RWPE2 (cell line): ENCODE measurements around the gene CAPN2.
"Not testable (repeated sequence)": the region's sequence is repeated elsewhere in the genome, so short reads cannot be mapped to it uniquely, and the experiment has no call there.

ENCODE experiments used
- ATAC-seq: fragments of 200-7000 bp; cut with Tn5 transposase; 3 replicates; pipeline ENCODE4 v1.9.1; 2021; ENCODE audit warnings: low read depth
- DNase-seq: peaks from one replicate; pipeline ENCODE4 v3.0.0-alpha.2; 2020; ENCODE audit warnings: low spot score
- H3K27ac ChIP-seq: fragments of 450-650 bp; 2 replicates; pipeline ENCODE4 v1.5.1; 2017; ENCODE audit warnings: mild to moderate bottlenecking; ENCODE audit not compliant: poor library complexity, severe bottlenecking
- H3K27me3 ChIP-seq: fragments of 250-450 bp; sonication (Bioruptor Pico); 2 replicates; pipeline ENCODE4 v1.5.1; 2021; ENCODE audit warnings: mild to moderate bottlenecking, moderate library complexity; ENCODE audit not compliant: insufficient read depth, poor library complexity, severe bottlenecking
- H3K36me3 ChIP-seq: fragments of 250-450 bp; sonication (Bioruptor Pico); 2 replicates; pipeline ENCODE4 v1.5.1; 2020; ENCODE audit warnings: low read depth, mild to moderate bottlenecking, moderate library complexity
- H3K4me1 ChIP-seq: fragments of 250-450 bp; sonication (Bioruptor Pico); 2 replicates; pipeline ENCODE4 v1.5.1; 2021; ENCODE audit warnings: mild to moderate bottlenecking, moderate library complexity; ENCODE audit not compliant: insufficient read depth, poor library complexity, severe bottlenecking
- H3K4me3 ChIP-seq: fragments of 250-450 bp; sonication (Bioruptor Pico); 2 replicates; pipeline ENCODE4 v1.5.1; 2021; ENCODE audit warnings: mild to moderate bottlenecking, moderate library complexity; ENCODE audit not compliant: severe bottlenecking
- H3K9me3 ChIP-seq: fragments of 250-450 bp; sonication (Bioruptor Pico); 2 replicates; pipeline ENCODE4 v1.5.1; 2021; ENCODE audit warnings: mild to moderate bottlenecking, moderate library complexity; ENCODE audit not compliant: severe bottlenecking
- TF ChIP-seq, protein P1 (sequence below): fragments of 450-650 bp; IDR thresholded peaks from one replicate; pipeline ENCODE4 v1.5.1; 2017; ENCODE audit warnings: mild to moderate bottlenecking, moderate library complexity; ENCODE audit not compliant: poor library complexity, severe bottlenecking

CAPN2 gene

GRCh38 chr1:223803211-223803610, 90.9 kb downstream of the CAPN2 start:
- ATAC-seq, result no peak
- H3K27me3 ChIP-seq, result no peaks in the 10 kb centered on the region
- no peaks in the 10 kb centered on the region for H3K4me1 ChIP-seq
- no peak for DNase-seq
- no peaks in the 10 kb centered on the region for H3K9me3 ChIP-seq
- no peak overlapping the region for H3K4me3 ChIP-seq
- TF ChIP-seq, protein P1, sequence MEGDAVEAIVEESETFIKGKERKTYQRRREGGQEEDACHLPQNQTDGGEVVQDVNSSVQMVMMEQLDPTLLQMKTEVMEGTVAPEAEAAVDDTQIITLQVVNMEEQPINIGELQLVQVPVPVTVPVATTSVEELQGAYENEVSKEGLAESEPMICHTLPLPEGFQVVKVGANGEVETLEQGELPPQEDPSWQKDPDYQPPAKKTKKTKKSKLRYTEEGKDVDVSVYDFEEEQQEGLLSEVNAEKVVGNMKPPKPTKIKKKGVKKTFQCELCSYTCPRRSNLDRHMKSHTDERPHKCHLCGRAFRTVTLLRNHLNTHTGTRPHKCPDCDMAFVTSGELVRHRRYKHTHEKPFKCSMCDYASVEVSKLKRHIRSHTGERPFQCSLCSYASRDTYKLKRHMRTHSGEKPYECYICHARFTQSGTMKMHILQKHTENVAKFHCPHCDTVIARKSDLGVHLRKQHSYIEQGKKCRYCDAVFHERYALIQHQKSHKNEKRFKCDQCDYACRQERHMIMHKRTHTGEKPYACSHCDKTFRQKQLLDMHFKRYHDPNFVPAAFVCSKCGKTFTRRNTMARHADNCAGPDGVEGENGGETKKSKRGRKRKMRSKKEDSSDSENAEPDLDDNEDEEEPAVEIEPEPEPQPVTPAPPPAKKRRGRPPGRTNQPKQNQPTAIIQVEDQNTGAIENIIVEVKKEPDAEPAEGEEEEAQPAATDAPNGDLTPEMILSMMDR, result no peak
- no peak overlapping the region for H3K27ac ChIP-seq
- peaks cover 15% of the 10 kb centered on the region; the same call in 1 of the 2 replicates for H3K36me3 ChIP-seq

- not testable (repeated sequence) for H3K4me3 ChIP-seq, DNase-seq, H3K36me3 ChIP-seq, H3K9me3 ChIP-seq, H3K27ac ChIP-seq, H3K27me3 ChIP-seq, ATAC-seq, H3K4me1 ChIP-seq
These were observed 97.6 kb downstream of the CAPN2 start for GRCh38 chr1:223809905-223810304.

GRCh38 chr1:223810586-223810985, 98.2 kb downstream of the CAPN2 start:
- Histone ChIP-seq H3K4me1 (peaks cover 1% of the 10 kb centered on the region), H3K36me3 (peaks cover 6% of the 10 kb centered on the region; the same call in 1 of the 2 replicates), H3K9me3 (no peaks in the 10 kb centered on the region), H3K27me3 (no peaks in the 10 kb centered on the region), H3K4me3 (no peak overlapping the region), H3K27ac (no peak overlapping the region)
- ATAC-seq, result no peak
- TF ChIP-seq, protein P1, result no peak
- DNase-seq, result no peak

DNA sequence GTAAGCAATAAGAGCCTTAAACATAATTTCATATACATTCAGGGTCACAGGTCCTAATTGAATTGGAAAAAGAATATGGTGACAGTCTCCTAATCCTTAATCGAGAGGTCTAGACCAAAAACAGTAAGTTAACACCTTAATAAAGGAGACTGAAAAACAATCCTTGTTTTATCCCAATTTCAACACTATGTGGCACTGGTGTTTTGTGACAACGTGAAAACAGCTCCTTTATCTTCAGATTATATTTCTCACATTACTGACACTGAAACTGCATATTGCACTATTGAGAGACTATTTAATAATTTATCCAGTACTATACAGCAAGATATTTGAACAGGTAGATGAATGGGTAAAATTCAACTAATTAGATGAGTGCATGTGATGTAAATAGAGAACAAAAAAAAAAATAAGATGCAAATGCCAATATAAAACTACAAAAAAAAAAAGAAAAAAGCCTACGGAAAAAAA, 99.3 kb downstream of the CAPN2 start:
- no peak overlapping the region for H3K4me3 ChIP-seq
- H3K36me3 ChIP-seq, result peaks cover 5% of the 10 kb centered on the region; the same call in 1 of the 2 replicates
- no peak for ATAC-seq
- H3K27me3 ChIP-seq, result no peaks in the 10 kb centered on the region
- TF ChIP-seq, protein P1, result peak; percentile 55
- H3K27ac ChIP-seq, result no peak overlapping the region
- no peaks in the 10 kb centered on the region for H3K9me3 ChIP-seq
- no peak for DNase-seq
- H3K4me1 ChIP-seq, result peaks cover 10% of the 10 kb centered on the region

- Histone ChIP-seq H3K27me3 (no peaks in the 10 kb centered on the region), H3K4me3 (no peak overlapping the region), H3K9me3 (no peaks in the 10 kb centered on the region), H3K36me3 (no peaks in the 10 kb centered on the region), H3K4me1 (peaks cover 10% of the 10 kb centered on the region), H3K27ac (no peak overlapping the region)
- DNase-seq (no peak), ATAC-seq (no peak)
- TF ChIP-seq, protein P1, result no peak
These were observed 101.3 kb downstream of the CAPN2 start for GRCh38 chr1:223813645-223814044.
